IPS DF 4.7 (cell line): Measurements from ENCODE around the gene NUSAP1.
A peak's percentile ranks its signal among the peaks of the same experiment; 100 is the strongest.
"Not testable (repeated sequence)": the region's sequence is repeated elsewhere in the genome, so short reads cannot be mapped to it uniquely, and the experiment has no call there.

Source experiments
- DNase-seq: peaks from one replicate; pipeline ENCODE4 v3.0.0-alpha.2; 2013; ENCODE audit warnings: low spot score; ENCODE audit errors: extremely low read depth

NUSAP1 gene, protein sequence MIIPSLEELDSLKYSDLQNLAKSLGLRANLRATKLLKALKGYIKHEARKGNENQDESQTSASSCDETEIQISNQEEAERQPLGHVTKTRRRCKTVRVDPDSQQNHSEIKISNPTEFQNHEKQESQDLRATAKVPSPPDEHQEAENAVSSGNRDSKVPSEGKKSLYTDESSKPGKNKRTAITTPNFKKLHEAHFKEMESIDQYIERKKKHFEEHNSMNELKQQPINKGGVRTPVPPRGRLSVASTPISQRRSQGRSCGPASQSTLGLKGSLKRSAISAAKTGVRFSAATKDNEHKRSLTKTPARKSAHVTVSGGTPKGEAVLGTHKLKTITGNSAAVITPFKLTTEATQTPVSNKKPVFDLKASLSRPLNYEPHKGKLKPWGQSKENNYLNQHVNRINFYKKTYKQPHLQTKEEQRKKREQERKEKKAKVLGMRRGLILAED

DNA sequence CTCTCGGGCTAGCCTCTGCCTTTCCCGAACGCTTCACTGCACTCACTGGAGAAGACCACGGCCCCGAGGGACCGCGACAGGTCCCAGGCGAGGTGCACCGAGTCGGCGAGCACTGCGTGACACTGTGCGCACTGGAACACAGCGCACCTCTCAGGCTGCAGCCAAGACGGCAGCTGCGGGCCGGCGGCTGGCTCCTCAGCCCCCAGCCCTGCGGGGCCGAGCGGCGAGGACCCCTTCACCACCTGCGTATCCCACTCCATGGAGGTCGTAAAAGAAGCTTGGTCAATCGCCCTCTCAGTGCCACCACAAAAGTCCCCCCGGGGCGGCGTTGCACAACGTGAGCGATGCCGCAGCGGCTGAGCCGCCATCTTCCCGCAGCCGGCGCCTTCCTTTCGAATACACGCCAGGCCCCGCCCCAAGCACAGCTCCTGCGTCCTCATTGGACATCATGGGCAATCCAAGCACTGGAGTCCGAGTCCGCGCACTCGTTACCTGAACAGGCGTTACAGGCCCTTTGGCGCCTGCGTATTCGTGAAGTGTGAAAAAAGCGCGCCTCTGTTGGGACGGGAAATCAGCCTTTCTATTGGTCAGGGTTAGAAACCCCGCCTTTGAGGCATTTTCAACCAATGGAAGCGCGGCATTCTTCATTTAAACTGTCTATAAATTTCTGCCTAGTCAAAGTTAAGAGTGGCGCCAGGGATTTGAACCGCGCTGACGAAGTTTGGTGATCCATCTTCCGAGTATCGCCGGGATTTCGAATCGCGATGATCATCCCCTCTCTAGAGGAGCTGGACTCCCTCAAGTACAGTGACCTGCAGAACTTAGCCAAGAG lies at the start of gene NUSAP1, which contains the start of gene OIP5:
NUSAP1 (plus strand) TSS at position 688 of the 832 bp plus-strand sequence; CDS start at position 765, 77 bp downstream.
OIP5 (minus strand) TSS at position 398 of the 832 bp plus-strand sequence; CDS start at position 368, 30 bp downstream.
- peak; percentile 97 for DNase-seq

DNA sequence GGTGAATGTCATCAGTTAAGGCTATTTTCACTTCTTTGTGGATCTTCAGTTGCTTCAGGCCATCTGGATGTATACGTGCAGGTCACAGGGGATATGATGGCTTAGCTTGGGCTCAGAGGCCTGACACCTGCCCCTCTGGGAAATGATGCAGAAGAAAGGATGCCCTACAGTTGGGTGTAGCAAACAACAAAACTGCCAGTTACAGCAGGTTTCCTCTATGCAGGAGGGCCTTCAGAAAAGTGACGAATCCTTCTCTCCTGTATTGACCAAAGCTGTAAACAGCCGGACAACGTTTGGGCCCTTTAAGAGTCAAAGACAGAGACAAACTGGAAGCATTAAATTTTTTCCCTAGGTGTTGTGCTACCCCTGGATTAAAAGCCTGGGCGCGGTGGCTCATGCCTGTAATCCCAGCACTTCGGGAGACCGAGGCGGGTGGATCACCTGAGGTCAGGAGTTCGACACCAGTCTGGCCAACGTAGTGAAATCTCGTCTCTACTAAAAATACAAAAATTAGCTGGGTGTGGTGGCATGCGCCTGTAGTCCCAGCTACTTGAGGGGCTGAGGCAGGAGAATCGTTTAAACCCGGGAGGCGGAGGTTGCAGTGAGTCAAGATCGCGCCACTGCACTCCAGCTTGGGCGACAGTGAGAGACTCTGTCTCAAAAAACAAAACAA lies 49.6 kb upstream of the NUSAP1 start:
- not testable (repeated sequence) for DNase-seq

DNA sequence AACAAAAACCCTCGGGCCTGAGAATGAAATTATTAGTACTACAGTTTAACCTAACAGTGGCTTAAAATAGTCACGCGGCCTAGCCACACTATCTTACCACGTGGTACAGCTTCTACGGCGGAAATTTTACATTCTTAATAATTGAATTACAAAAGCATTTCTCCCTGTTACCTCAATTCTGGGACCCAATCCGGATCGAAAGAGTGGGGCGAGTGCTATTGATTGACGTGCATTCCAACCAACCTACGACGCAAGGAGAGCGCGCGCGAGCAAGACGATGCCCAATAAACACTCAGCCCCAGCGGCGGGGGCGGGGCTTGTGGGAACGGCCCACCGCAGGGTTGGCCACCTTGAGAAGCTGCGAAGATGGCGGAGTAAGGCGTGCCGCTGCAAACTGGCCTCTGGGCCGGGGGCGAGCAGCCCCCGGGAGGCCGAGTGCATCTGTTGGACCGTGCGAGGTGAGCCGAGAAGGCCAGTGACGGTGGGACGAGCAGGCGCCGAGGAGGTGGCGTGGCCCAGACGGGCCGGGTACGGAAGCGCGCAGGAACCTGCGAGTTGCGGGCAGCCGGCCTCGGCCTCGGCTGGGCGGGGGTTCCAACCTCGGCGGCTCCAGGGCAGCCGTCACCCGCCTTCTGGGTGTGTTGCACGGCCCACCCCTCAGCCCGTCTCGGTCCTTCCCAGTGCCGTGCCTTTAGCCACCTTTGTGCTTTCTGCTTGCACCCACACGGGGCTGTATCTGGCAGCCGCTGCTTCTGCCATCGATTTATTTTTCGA lies 48.8 kb upstream of the NUSAP1 start:
- DNase-seq = peak; percentile 87

GRCh38 chr15:41284427-41285177 lies 48.1 kb upstream of the NUSAP1 start:
- no peak for DNase-seq

DNA sequence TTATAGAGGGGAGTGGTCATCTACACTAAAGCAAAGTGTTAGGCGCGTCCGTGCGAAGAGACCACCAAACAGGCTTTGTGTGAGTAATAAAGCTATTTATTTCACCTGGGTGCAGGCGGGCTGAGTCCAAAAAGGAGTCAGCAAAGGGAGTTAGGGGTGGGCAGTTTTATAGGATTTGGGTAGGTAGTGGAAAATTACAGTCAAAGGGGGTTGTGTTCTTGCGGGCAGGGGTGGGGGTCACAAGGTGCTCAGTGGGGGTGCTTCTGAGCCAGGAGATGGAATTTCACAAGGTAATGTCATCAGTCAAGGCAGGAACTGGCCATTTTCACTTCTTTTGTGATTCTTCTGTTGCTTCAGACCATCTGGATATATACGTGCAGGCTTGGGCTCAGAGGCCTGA lies 47.4 kb upstream of the NUSAP1 start:
- no peak for DNase-seq

DNA sequence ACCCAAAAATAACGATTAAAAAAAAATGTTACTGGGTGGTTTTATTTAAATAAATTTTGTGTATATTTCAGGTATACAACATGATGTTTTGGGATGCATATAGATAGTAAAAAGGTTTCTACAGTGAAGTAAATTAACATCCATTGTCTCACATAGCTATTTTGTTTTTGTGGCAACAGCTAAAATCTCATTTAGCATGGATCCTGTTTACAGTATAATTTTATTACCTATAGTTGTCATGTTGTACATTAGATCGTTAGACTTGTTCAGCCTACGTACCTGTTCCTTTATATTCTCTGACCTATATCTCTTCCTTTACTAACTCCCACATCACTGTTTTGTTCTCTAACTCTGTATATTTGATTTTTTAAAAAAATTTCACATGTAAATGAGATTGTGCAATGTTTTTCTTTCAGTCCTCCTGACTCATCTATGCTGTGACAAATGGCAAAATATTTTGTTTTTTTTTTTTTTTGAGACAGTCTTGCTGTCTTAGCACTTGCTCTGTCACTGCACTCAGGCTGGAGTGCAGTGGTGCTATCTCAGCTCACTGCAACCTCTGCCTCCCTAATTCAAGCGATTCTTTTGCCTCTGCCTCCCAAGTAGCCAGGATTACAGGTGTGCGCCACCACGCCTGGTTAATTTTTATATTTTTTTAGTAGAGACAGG lies 45.9 kb upstream of the NUSAP1 start:
- no peak for DNase-seq

- no peak for DNase-seq
Measured at GRCh38 chr15:41288464-41288863, 44.2 kb upstream of the NUSAP1 start.

- no peak for DNase-seq
Measured at GRCh38 chr15:41289953-41290352, 42.7 kb upstream of the NUSAP1 start.

DNA sequence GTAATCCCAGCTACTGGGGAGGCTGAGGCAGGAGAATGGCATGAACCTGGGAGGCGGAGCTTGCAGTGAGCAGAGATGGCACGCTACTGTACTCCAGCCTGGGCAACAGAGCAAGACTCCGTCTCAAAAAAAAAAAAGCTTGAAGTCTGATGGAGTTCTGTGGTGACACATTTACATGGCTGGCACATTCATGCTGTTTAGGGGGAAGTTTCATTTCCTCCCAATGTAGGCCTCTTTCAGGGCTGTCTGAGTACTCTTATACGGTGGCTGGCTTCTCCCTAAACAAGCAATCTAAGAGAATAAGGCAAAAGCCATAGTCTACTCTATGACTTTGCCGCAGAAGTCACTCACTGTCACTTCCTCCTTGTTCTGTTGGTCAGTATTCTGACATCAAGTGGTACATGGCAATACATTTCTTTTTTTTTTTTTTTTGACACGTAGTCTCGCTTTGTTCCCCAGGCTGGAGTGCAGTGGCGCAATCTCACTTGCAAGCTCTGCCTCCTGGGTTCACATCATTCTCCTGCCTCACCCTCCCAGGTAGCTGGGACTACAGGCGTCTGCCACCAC lies 41.5 kb upstream of the NUSAP1 start:
- DNase-seq = no peak

GRCh38 chr15:41292521-41292920 lies 40.2 kb upstream of the NUSAP1 start:
- no peak for DNase-seq

- DNase-seq = not testable (repeated sequence)
Measured at GRCh38 chr15:41301139-41301538, 31.5 kb upstream of the NUSAP1 start.

GRCh38 chr15:41301587-41301986 lies 31.1 kb upstream of the NUSAP1 start:
- DNase-seq = no peak

DNA sequence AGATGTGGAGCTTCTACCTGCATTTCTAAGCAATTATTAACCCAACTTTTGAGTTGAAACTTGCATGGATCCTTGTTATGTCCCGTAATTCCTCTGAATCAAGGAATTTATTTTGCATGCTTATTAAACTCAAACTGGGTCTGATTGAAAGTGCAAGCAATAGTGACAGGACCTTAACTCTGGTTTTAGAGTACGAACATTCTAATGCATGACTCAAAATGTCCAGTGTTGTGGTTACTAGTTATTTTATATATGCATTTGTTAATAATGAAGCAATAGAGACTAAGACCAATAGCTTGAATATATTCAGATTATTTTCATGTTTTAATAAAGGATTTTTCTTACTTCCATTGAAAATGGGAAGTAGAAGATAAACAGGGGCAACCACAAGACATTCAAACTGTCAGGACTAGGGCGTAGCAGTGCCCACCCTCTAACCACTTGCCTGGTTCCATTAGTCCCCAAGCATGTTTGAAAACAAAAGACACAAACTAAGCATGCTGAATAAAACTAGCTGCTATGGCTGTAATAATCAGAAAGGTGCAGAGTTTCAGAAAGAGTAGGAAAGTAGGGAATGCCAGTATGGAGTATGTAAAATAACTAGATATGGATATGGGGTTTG lies 28.4 kb upstream of the NUSAP1 start:
- no peak for DNase-seq

- DNase-seq = no peak
Measured at GRCh38 chr15:41307679-41308078, 25.0 kb upstream of the NUSAP1 start.

- DNase-seq = no peak
Measured at GRCh38 chr15:41309226-41309905, 23.3 kb upstream of the NUSAP1 start.

DNA sequence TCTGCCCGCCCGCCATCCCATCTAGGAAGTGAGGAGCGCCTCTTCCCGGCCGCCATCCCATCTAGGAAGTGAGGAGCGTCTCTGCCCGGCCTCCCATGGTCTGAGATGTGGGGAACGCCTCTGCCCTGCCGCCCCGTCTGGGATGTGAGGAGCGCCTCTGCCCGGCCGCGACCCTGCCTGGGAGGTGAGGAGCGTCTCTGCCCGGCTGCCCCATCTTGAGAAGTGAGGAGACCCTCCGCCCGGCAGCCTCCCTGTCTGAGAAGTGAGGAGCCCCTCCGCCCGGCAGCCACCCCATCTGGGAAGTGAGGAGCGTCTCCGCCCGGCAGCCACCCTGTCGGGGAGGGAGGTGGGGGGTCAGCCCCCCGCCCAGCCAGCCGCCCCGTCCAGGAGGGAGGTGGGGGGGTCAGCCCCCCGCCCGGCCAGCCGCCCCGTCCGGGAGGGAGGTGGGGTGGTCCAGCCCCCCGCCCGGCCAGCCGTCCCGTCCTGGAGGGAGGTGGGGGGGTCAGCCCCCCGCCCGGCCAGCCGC lies 11.8 kb upstream of the NUSAP1 start:
- DNase-seq = not testable (repeated sequence)

DNA sequence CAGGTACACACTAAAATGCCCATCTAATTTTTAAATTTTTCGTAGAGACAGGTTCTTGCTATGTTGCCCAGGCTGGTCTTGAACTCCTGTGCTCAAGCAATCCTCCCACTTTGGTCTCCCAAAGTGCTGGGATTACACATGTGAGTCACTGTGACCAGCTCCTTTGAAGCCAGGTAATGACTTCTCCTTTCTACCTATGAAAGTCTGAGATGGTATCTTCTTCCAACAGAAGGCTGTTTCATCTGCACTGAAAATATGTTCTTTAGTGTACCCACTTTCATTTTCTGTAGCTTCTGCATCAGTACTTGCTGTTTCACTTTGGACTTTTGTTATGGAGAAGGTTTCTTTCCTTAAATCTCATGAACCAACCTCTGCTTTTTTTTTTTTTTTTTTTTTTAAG lies 9.1 kb upstream of the NUSAP1 start:
- no peak for DNase-seq

GRCh38 chr15:41331281-41331680 lies 1.4 kb upstream of the NUSAP1 start:
- DNase-seq = no peak
